GM10248 (cell line): Measurements from ENCODE around the gene LCNL1.

Source experiments
- CTCF ChIA-PET: fragments of 300-600 bp; sonication (Branson Sonifier 250); formaldehyde crosslinking; extraction: SDS; loops from one replicate; lab custom pipeline; 2021; ENCODE audit warnings: antibody characterized with exemption; lab: Yijun Ruan, JAX
- POLR2A ChIA-PET: fragments of 350-650 bp; sonication (Branson Sonifier 250); formaldehyde crosslinking; extraction: SDS; loops from one replicate; lab custom pipeline; 2020; ENCODE audit warnings: antibody characterized with exemption; lab: Yijun Ruan, JAX
- DNase-seq: peaks from one replicate; pipeline ENCODE4 v3.0.0; 2012; ENCODE audit errors: extremely low spot score
- TF ChIP-seq, protein P1 (sequence below): IDR thresholded peaks from 2 replicates; pipeline ENCODE4 v1.5.1; 2012; ENCODE audit warnings: mild to moderate bottlenecking, low read depth; ENCODE audit errors: extremely low read depth, missing control alignments, control extremely low read depth

Gene LCNL1

DNA sequence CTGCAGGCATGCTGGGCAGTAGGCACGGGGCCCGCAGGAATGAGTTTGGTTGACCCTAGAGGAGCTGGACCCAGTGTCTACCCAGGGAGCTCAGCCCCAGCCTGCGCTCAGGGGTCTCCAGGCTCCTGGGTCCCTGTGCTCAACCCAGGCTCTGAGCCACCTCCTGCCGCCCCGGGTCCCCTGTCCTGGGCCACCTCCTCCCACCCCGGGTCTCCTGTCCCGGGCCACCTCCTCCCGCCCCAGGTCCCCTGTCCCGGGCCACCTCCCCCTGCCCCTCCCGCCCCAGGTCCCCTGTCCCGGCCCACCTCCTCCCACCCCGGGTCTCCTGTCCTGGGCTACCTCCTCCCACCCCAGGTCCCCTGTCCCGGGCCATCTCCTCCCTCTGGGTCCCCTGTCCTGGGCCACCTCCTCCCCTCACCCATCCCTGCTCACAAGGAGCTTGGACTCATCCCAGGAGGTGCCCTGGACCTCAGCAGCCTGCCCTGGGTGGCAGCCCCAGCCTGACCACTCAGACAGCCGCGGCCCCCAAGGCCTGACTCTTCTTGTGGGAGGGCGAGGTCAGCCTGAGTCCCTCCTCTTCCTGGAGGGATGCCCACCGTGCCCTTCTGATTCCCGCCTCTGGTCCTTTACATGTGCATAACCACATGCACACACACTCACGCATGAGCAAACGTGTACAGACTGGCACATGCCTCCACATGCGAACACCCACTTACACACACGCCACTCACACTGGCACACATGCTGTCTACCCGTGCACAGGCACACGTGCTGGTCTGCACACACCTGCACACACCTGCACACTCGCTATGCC is 28.3 kb upstream of the LCNL1 start:
- ChIA-PET CTCF (interaction anchor here (0.6 to 2.4 kb wide), 2 partner anchors 81 to 139 kb away, joined by 3 to 8 read pairs; no protein-coding TSS in a partner anchor), POLR2A (no interaction called here)
- no peak for DNase-seq
- TF ChIP-seq, protein P1, sequence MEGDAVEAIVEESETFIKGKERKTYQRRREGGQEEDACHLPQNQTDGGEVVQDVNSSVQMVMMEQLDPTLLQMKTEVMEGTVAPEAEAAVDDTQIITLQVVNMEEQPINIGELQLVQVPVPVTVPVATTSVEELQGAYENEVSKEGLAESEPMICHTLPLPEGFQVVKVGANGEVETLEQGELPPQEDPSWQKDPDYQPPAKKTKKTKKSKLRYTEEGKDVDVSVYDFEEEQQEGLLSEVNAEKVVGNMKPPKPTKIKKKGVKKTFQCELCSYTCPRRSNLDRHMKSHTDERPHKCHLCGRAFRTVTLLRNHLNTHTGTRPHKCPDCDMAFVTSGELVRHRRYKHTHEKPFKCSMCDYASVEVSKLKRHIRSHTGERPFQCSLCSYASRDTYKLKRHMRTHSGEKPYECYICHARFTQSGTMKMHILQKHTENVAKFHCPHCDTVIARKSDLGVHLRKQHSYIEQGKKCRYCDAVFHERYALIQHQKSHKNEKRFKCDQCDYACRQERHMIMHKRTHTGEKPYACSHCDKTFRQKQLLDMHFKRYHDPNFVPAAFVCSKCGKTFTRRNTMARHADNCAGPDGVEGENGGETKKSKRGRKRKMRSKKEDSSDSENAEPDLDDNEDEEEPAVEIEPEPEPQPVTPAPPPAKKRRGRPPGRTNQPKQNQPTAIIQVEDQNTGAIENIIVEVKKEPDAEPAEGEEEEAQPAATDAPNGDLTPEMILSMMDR: no peak

DNA sequence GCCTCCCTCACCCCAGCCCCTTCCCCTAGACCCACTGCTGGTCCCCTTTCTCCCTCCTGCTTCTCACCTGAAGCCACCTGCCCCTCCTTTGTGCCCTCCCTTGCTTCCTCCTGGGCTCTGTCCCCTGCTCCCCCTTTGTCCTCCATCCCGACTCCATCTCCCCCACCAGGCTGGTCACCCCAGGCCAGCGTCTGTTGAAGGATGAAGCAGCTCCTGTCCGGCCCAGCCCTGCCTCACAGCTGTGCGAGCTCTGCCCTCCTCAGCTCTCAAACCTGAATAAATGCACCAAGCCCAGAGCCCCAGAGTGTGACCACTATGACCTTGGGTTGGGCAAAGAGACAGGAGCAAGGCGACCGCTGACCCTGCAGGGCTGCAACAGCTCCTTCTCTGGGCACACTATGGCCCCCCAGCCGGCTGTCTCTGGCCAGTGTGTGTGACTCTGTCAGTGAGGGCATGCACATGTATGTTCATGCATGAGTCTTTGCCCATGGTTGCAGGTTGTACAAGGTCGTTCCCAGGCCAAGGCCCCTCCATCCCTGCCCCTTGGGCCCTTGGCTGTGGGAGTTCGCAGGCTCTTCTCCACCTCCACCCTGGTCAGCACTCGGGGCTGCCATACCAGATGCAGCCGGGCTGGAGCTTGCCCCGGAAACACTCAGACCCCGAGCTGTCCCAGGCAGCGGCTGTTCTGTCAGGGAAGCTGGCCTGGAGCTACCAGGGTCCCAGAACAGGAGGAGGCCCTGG is 27.4 kb upstream of the LCNL1 start:
- CTCF ChIA-PET: interaction anchor here (0.6 kb wide), 1 partner anchor 140 kb away, joined by 3 read pairs; no protein-coding TSS in a partner anchor
- DNase-seq: no peak
- TF ChIP-seq, protein P1: no peak
- POLR2A ChIA-PET: no interaction called here

DNA sequence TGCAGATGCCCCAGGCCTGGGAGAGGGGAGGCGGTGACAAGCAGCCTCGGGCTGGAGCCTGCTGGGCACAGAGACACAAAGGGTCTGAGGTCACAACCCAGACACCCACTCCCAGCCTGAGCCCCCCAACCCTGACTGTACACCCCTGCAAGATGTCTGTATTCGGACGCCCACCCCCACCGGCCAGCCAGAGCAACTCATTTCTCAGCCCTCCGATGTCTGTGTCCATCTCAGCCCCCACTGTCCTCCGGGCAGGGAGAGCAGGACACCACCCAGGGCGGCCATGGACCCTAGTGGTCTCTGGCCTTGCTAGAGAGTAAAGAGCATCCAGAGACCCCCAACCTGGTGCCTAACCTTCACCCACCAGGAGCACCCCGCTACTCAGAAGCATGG is 26.9 kb upstream of the LCNL1 start:
- ChIA-PET CTCF (no interaction called here), POLR2A (no interaction called here)
- TF ChIP-seq, protein P1: no peak
- DNase-seq: no peak

DNA sequence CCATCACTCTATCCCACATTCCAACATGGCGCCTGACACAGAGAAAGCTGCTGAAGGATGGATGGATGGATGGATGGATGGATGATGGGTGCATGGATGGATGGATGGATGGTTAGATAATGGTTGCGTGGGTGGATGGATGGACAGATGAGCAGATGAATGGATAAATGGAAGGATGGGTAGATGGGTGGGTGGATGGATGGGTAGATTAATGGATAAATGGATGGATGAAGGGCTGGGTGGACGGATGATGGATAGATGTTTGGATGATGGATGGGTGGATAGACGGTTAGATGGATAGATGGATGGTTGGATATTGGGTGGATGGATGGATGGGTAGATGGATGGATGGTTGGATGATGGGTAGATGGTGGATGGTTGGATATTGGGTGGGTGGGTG is 26.2 kb upstream of the LCNL1 start:
- TF ChIP-seq, protein P1: no peak
- POLR2A ChIA-PET: no interaction called here
- CTCF ChIA-PET: no interaction called here
- no peak for DNase-seq

DNA sequence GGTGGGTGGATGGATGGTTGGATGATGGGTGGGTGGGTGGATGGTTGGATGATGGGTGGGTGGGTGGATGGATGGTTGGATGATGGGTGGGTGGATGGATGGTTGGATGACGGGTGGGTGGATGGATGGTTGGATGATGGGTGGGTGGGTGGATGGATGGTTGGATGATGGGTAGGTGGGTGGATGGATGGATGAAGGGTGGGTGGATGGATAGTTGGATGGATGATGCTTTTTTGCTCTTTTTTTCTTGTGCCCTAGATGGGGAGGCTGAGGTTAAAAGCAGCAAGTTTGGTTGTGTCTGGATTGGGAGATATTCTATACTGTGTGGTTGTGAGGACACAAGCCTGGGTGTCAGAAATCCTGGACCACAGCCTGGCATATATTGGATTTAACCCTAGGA is 25.3 kb upstream of the LCNL1 start:
- CTCF ChIA-PET: no interaction called here
- no peak for DNase-seq
- POLR2A ChIA-PET: no interaction called here
- TF ChIP-seq, protein P1: no peak

DNA sequence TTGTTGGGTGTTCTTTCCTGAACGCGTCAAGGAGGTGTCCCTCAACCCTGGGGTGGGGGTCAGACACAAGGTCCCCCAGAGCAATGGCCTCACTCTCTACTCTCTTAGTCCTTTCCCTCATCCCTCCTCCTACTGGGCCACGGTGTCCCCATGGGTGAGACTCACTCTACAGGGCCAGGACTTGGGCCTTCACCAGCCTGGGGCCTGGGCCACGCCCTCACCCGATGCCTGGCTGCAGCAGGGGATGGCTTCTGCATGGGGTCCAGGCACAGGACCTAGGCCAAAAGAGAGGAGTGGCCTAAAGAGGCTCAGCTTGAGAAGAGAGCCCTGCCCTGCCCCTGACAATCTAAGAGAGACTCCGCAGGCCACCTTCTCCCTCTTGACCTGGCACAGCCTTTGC is 24.9 kb upstream of the LCNL1 start:
- ChIA-PET CTCF (interaction anchor here (0.9 to 1.1 kb wide), 3 partner anchors 71 to 115 kb away, joined by 3 to 5 read pairs (median 3); partner anchors contain the start of gene AJM1), POLR2A (no interaction called here)
- TF ChIP-seq, protein P1: no peak
- no peak for DNase-seq
